ENCODE data around the gene UBE2V1. TPM values are rescaled to one million over a fixed set of nuclear protein-coding genes. Genes with fewer than 3 reads are reported as not detected.

The UBE2V1 gene
- total and polyA plus RNA-seq, 2 of the 13 experiments (the other 11 are each of a cell fraction or from before 2014, with no cell fraction given) = 81.3 to 132 TPM

GRCh38 chr20:50110141-50111047 is 2.6 kb downstream of the UBE2V1 start (continued):
- TF ChIP-seq SOX13 (IDR thresholded peaks at IDR 0.05) (no peak), SOX13 (CRISPR knock-in tag; conservative IDR thresholded peaks at IDR 0.05 in 1 of 2, IDR thresholded peaks at IDR 0.05 in 1 of 2) (0 out of 4 replicates have a peak, but pooled peaks of 1 of the 2 experiments have one; percentile 21), KMT2A (CRISPR knock-in tag; IDR thresholded peaks at IDR 0.05) (no peak), ZNF768 (CRISPR knock-in tag; IDR thresholded peaks at IDR 0.05) (no peak), EP300 (IDR thresholded peaks at IDR 0.05; ENCODE audit: low read depth in 2 of 2, low read length in 2 of 2) (peak in 1 of 2 experiments; percentile 16; a peak in 1 of 4 replicates), EP300 (CRISPR knock-in tag; IDR thresholded peaks at IDR 0.05; ENCODE audit: borderline replicate concordance) (no peak), RFX3 (CRISPR knock-in tag; IDR thresholded peaks at IDR 0.05) (no peak), PHF20 (CRISPR knock-in tag; IDR thresholded peaks at IDR 0.05) (no peak), AKAP8 (CRISPR knock-in tag; IDR thresholded peaks at IDR 0.05) (no peak), CREBL2 (CRISPR knock-in tag; IDR thresholded peaks at IDR 0.05; ENCODE audit: borderline replicate concordance) (no peak), NAIF1 (CRISPR knock-in tag; IDR thresholded peaks at IDR 0.05; ENCODE audit: borderline replicate concordance) (no peak), PRPF4 (IDR thresholded peaks at IDR 0.05; ENCODE audit: low read depth, low read length, poor library complexity, severe bottlenecking) (no peak), SNRNP70 (IDR thresholded peaks at IDR 0.05; ENCODE audit: low read depth, low read length) (no peak), ZKSCAN8 (CRISPR knock-in tag; IDR thresholded peaks at IDR 0.05; ENCODE audit: borderline replicate concordance) (no peak), ZNF672 (CRISPR knock-in tag; IDR thresholded peaks at IDR 0.05) (no peak), ZNF7 (CRISPR knock-in tag; IDR thresholded peaks at IDR 0.05) (no peak), NFE2 (CRISPR knock-in tag; IDR thresholded peaks at IDR 0.05) (no peak; the same call in 1 of the 2 replicates), MATR3 (CRISPR knock-in tag; IDR thresholded peaks at IDR 0.05) (no peak), CSRNP2 (CRISPR knock-in tag; conservative IDR thresholded peaks at IDR 0.05; ENCODE audit: low read depth) (no peak), ZNF3 (CRISPR knock-in tag; IDR thresholded peaks at IDR 0.05) (peak; percentile 86), ZNF780A (CRISPR knock-in tag; IDR thresholded peaks at IDR 0.05) (no peak), ZNF235 (CRISPR knock-in tag; IDR thresholded peaks at IDR 0.05; ENCODE audit: borderline replicate concordance) (no peak), SMAD9 (CRISPR knock-in tag; IDR thresholded peaks at IDR 0.05) (no peak), KDM1A (CRISPR knock-in tag; IDR thresholded peaks at IDR 0.05) (peak; percentile 89), ZNF720 (CRISPR knock-in tag; IDR thresholded peaks at IDR 0.05) (no peak)
- TF ChIP-seq, protein P1, sequence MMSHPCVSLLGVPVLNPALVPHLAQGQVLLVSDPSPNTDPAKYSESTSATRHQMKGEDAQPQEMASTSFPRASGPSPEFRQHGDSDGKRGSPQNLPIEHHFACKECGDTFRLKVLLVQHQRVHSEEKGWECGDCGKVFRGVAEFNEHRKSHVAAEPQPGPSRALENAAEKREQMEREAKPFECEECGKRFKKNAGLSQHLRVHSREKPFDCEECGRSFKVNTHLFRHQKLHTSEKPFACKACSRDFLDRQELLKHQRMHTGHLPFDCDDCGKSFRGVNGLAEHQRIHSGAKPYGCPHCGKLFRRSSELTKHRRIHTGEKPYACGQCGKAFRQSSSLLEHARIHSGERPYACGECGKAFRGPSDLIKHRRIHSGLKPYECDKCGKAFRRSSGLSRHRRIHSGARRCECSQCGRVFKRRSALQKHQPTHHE (CRISPR knock-in tag; IDR thresholded peaks at IDR 0.05; ENCODE audit: borderline replicate concordance) = no peak
- TF ChIP-seq, protein P2, sequence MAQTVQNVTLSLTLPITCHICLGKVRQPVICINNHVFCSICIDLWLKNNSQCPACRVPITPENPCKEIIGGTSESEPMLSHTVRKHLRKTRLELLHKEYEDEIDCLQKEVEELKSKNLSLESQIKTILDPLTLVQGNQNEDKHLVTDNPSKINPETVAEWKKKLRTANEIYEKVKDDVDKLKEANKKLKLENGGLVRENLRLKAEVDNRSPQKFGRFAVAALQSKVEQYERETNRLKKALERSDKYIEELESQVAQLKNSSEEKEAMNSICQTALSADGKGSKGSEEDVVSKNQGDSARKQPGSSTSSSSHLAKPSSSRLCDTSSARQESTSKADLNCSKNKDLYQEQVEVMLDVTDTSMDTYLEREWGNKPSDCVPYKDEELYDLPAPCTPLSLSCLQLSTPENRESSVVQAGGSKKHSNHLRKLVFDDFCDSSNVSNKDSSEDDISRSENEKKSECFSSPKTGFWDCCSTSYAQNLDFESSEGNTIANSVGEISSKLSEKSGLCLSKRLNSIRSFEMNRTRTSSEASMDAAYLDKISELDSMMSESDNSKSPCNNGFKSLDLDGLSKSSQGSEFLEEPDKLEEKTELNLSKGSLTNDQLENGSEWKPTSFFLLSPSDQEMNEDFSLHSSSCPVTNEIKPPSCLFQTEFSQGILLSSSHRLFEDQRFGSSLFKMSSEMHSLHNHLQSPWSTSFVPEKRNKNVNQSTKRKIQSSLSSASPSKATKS (CRISPR knock-in tag; IDR thresholded peaks at IDR 0.05) = no peak
